Transverse colon (tissue), 4 donors: ENCODE measurements around the gene SLC25A10. TPM values are rescaled to one million over a fixed set of nuclear protein-coding genes. Genes with fewer than 3 reads are reported as not detected.
A peak's percentile ranks its signal among the peaks of the same experiment; 100 is the strongest.

Experiments
- DNase-seq: peaks from one replicate; pipeline ENCODE4 v3.0.0-alpha.2; 2019
- H3K27ac ChIP-seq, 4 donors: fragments of 200-600 bp; sonication (generic); 2 replicates each; pipeline ENCODE4 v1.5.1; 2016 to 2018; ENCODE audit warnings: inconsistent platforms in 4 of 4
- H3K27me3 ChIP-seq: fragments of 200-600 bp; sonication (generic); 2 replicates; pipeline ENCODE4 v1.5.1; 2017; ENCODE audit warnings: inconsistent platforms
- H3K36me3 ChIP-seq, 4 donors: fragments of 200-600 bp; sonication (generic); 2 replicates each; pipeline ENCODE4 v1.5.1; 2017 to 2019; ENCODE audit warnings: inconsistent platforms in 4 of 4
- H3K4me1 ChIP-seq, 4 donors: fragments of 200-600 bp; sonication (generic); 2 replicates each; pipeline ENCODE4 v1.5.1; 2017 to 2020; ENCODE audit warnings: inconsistent platforms in 4 of 4
- H3K4me3 ChIP-seq, 4 donors: fragments of 200-600 bp; sonication (generic); 1 replicate in 1 of 4; 2 replicates in 3 of 4; pipeline versions ENCODE4 v1.5.1 to v1.6.1; 2017 to 2019; ENCODE audit warnings: inconsistent platforms in 4 of 4
- H3K9me3 ChIP-seq, 2 donors: fragments of 200-600 bp; sonication (generic); 2 replicates each; pipeline ENCODE4 v1.5.1; 2017 to 2019; ENCODE audit warnings: inconsistent platforms in 2 of 2
- CTCF ChIP-seq, 5 experiments: fragments of 200-600 bp in 3 of 5; fragments of 450-650 bp in 2 of 5; sonication (generic) in 3 of 5; IDR thresholded peaks; 1 replicate in 2 of 5; 2 replicates in 3 of 5; pipeline ENCODE4 v1.5.1; 2016 to 2017; ENCODE audit warnings: antibody characterized with exemption in 5 of 5, inconsistent platforms in 3 of 5, mild to moderate bottlenecking in 2 of 5, moderate library complexity in 1 of 5
- EP300 ChIP-seq: sonication (generic); formaldehyde crosslinking; IDR thresholded peaks from one replicate; pipeline ENCODE4 v1.6.1; 2017; ENCODE audit warnings: antibody characterized with exemption, low read depth
- POLR2A ChIP-seq: fragments of 450-650 bp; IDR thresholded peaks from one replicate; pipeline ENCODE4 v1.6.1; 2016; ENCODE audit warnings: antibody characterized with exemption, mild to moderate bottlenecking, moderate library complexity
- POLR2AphosphoS5 ChIP-seq, 3 donors: sonication (generic); formaldehyde crosslinking; IDR thresholded peaks; one replicate each; pipeline ENCODE4 v1.6.1; 2016; ENCODE audit warnings: antibody characterized with exemption in 3 of 3
- WGBS, 2 donors: methylation state at CpG; one replicate each; pipeline ENCODE4 v1.1.5; 2018; ENCODE audit warnings: low coverage in 1 of 2; 5-methylcytosine and 5-hydroxymethylcytosine counted together
- in situ Hi-C, 4 donors: fragments of 200-750 bp; cut with MboI; loops; one replicate each; pipeline versions ENCODE4 v1.15.0 to v1.15.1; 2017; ENCODE audit warnings: low sequenced_read_pairs in 3 of 4, low pct_ligation_motif_present in 1 of 4, low pct_unique_long_range_greater_than_20kb in 1 of 4
- intact Hi-C: fragments of 100-400 bp; cut with DNase I; formaldehyde crosslinking; loops from one replicate; pipeline ENCODE4 v1.15.1; 2023; ENCODE audit warnings: low total_unique reads
- total RNA-seq, 4 donors: library from RNA; depleted of rRNA; stranded (reverse); fragments of >200 nt; gene quantifications; one replicate each; pipeline ENCODE4 v1.1.0, GENCODE V29; 2016

Gene SLC25A10
- 10 to 100 TPM; 25.1 to 64.8 (median 46.6) TPM for total RNA-seq

GRCh38 chr17:81711814-81712467, at the start of gene SLC25A10:
Gene SLC25A10, plus strand, starts transcription at chr17:81712284. Its CDS starts 143 bp downstream, at chr17:81712427.
- DNase-seq: peak; percentile 92
- H3K27me3 ChIP-seq: no peaks in the 10 kb centered on the region
- H3K36me3 ChIP-seq: peaks cover 0 to 8% (median 2%) of the 10 kb centered on the region in 4 donors
- intact Hi-C loops: no loop called here
- no peaks in the 10 kb centered on the region for H3K9me3 ChIP-seq
- in situ Hi-C loops: no loop called here
- TF ChIP-seq CTCF (IDR thresholded peaks at IDR 0.05) (peak in 1 of 5 experiments; percentile 38), EP300 (no peak), POLR2A (peak; percentile 60), POLR2AphosphoS5 (IDR thresholded peaks at IDR 0.05) (peak; percentile 49 to 84 (median 51))
- peak within 1 kb of the TSS; percentile 53 to 94 (median 77) for H3K4me3 ChIP-seq
- H3K4me1 ChIP-seq: peaks cover 27 to 45% (median 43%) of the 10 kb centered on the region in 4 donors
- peak within 1 kb of the TSS; percentile 80 to 90 (median 86) for H3K27ac ChIP-seq
- 1% methylated on average over 57 of the region's 89 CpGs; no CpG with 5 or more reads in 1 of the 2 donors for WGBS, 2 donors

GRCh38 chr17:81664051-81664470, 48.0 kb upstream of the SLC25A10 start:
- 85% methylated on average over 6 of the region's 7 CpGs; no CpG with 5 or more reads in 1 of the 2 donors for WGBS, 2 donors
- TF ChIP-seq POLR2AphosphoS5 (IDR thresholded peaks at IDR 0.05): no peak
- TF ChIP-seq EP300: no peak
- TF ChIP-seq POLR2A: no peak
- no peak for TF ChIP-seq CTCF (IDR thresholded peaks at IDR 0.05)
- H3K4me3 ChIP-seq: no peak overlapping the region
- H3K27ac ChIP-seq: no peak overlapping the region
- in situ Hi-C loops: no loop called here
- no peak for DNase-seq
- no peaks in the 10 kb centered on the region for H3K27me3 ChIP-seq
- peaks cover 10 to 28% (median 21%) of the 10 kb centered on the region in 4 donors for H3K4me1 ChIP-seq
- no peaks in the 10 kb centered on the region for H3K9me3 ChIP-seq
- intact Hi-C loops: no loop called here
- H3K36me3 ChIP-seq: no peaks in the 10 kb centered on the region

- 45% methylated on average over 24 of the region's 30 CpGs; no CpG with 5 or more reads in 1 of the 2 donors for WGBS, 2 donors
- in situ Hi-C loops: no loop called here
- intact Hi-C loops: no loop called here
These were observed 46.6 kb upstream of the SLC25A10 start for GRCh38 chr17:81665205-81666091.

More at GRCh38 chr17:81665205-81666091, 46.6 kb upstream of the SLC25A10 start:
- H3K4me1 ChIP-seq: peaks cover 10 to 22% (median 20%) of the 10 kb centered on the region in 4 donors
- peak overlapping the region; percentile 90 to 94 (median 92) for H3K27ac ChIP-seq
- DNase-seq: peak; percentile 39
- H3K9me3 ChIP-seq: no peaks in the 10 kb centered on the region
- no peak for TF ChIP-seq POLR2AphosphoS5 (IDR thresholded peaks at IDR 0.05)
- no peak for TF ChIP-seq POLR2A
- no peak for TF ChIP-seq EP300
- TF ChIP-seq CTCF (IDR thresholded peaks at IDR 0.05): no peak
- H3K4me3 ChIP-seq: peak overlapping the region; percentile 95 to 98 (median 96)
- H3K27me3 ChIP-seq: no peaks in the 10 kb centered on the region
- H3K36me3 ChIP-seq: peaks cover 0 to 4% (median 0%) of the 10 kb centered on the region in 4 donors
